Vagina (tissue), 2 donors: ENCODE results near the gene MARF1.

Source experiments
- CTCF ChIP-seq, 3 experiments: fragments of 450-650 bp in 2 of 3; fragments of 200-600 bp in 1 of 3; sonication (generic) in 1 of 3; IDR thresholded peaks; one replicate each; pipeline ENCODE4 v1.5.1; 2017 to 2019; ENCODE audit warnings: antibody characterized with exemption in 3 of 3, mild to moderate bottlenecking in 2 of 3, moderate library complexity in 2 of 3
- POLR2A ChIP-seq, 2 donors: fragments of 450-650 bp; IDR thresholded peaks; one replicate each; pipeline ENCODE4 v1.6.1; 2017; ENCODE audit warnings: antibody characterized with exemption in 2 of 2, mild to moderate bottlenecking in 2 of 2, moderate library complexity in 2 of 2

DNA sequence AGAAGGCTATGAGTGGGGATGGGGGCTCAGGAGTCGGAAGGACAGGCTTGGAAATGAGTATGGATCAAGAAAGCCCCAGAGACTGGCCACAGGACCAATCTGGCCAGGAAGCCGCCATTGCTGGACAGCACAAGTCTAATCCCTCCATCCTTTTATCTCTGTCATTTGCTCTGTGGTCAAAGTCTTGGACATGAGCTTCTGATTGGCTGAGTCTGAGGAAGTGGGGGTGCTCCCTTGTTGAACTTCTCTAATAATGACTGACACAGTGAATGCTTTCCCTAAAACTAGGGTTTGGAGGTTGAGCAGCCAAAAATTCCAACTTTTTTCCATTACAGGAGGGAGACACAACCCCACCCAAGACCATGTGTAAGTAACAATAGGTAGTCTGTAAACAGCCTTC lies 97.4 kb downstream of the MARF1 start:
- TF ChIP-seq POLR2A (IDR thresholded peaks at IDR 0.05): no peak
- TF ChIP-seq CTCF (IDR thresholded peaks at IDR 0.05): no peak
